BLaER1 treated with 17β-estradiol and CSF1 and Interleukin-3, amounts not matched to agents 10 nM and 100 nM (cell line): ENCODE data around the gene SLC6A20.
A peak's percentile ranks its signal among the peaks of the same experiment; 100 is the strongest.

Source experiments
- H3K27ac ChIP-seq, 11 experiments: shearing (Covaris generic); formaldehyde crosslinking; 2 replicates each; pipeline ENCODE4 v1.8.1; 2022
- H3K27me3 ChIP-seq, 11 experiments: shearing (Covaris generic); formaldehyde crosslinking; 2 replicates each; pipeline ENCODE4 v1.8.1; 2022
- H3K36me3 ChIP-seq, 11 experiments: shearing (Covaris generic); formaldehyde crosslinking; 2 replicates each; pipeline ENCODE4 v1.8.1; 2022
- H3K4me1 ChIP-seq, 10 experiments: shearing (Covaris generic); formaldehyde crosslinking; 2 replicates each; pipeline ENCODE4 v1.8.1; 2022
- H3K4me2 ChIP-seq, 11 experiments: shearing (Covaris generic); formaldehyde crosslinking; 2 replicates each; pipeline ENCODE4 v1.8.1; 2022
- H3K4me3 ChIP-seq, 10 experiments: shearing (Covaris generic); formaldehyde crosslinking; 2 replicates each; pipeline ENCODE4 v1.8.1; 2022
- H3K9ac ChIP-seq, 11 experiments: shearing (Covaris generic); formaldehyde crosslinking; 2 replicates each; pipeline ENCODE4 v1.8.1; 2022
- H3K9me3 ChIP-seq, 11 experiments: shearing (Covaris generic); formaldehyde crosslinking; replicated peaks in 1 of 11; 2 replicates each; pipeline ENCODE4 v1.8.1; 2022
- H4K20me1 ChIP-seq, 11 experiments: shearing (Covaris generic); formaldehyde crosslinking; 2 replicates each; pipeline ENCODE4 v1.8.1; 2022
- Cebpa-rat ChIP-seq, 11 experiments: shearing (Covaris generic); IDR thresholded peaks; 2 replicates each; pipeline ENCODE4 v1.8.1; 2022

SLC6A20 gene

DNA sequence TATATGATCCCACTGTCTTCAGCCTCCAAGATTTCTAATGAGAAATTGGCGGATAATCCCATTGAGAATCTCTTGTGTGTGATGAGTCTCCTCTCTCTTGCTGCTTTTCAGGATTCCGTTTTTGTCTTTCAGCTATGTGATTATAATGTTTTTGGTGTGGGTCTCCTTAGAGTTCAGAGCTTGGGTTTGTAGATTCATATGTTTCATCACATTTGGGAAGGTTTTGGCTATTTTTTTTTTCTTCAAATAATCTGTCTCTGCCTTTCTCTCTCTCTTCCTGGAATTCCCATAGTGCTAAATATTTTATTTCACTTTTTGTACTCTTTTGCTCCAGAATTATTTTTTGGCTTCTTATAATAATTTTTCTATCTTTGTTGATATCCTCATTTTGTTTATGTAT, 66.7 kb downstream of the SLC6A20 start:
- Histone ChIP-seq H4K20me1 (peaks cover 0 to 16% (median 0%) of the 10 kb centered on the region in 11 experiments; a peak in 4 of 22 replicates), H3K9me3 (no peaks in the 10 kb centered on the region), H3K27ac (no peak overlapping the region), H3K36me3 (peaks cover 60 to 96% (median 83%) of the 10 kb centered on the region in 11 experiments), H3K4me2 (no peak overlapping the region), H3K27me3 (no peaks in the 10 kb centered on the region), H3K4me3 (no peak overlapping the region), H3K9ac (no peak overlapping the region), H3K4me1 (peaks cover 0 to 34% (median 8%) of the 10 kb centered on the region in 10 experiments; a peak in 12 of 20 replicates)
- TF ChIP-seq Cebpa-rat (IDR thresholded peaks at IDR 0.05), result no peak

DNA sequence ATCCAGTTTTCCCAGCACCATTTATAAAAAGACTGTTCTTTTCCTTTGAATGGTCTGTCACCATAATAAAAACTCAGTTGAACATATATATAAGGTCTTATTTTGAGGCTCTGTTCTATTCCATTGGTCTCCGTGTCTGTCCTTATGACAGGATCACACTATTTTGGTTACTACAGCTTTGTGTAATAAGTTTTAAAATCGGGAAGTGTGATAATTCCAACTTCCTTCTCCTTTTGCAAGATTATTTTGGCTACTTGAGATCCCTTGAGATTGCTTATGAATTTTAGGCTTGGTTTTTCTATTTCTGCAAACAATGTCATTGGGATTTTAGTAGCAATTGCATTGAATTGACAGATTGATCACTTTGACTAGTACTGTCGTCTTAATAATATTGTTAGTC, 71.4 kb downstream of the SLC6A20 start:
- no peaks in the 10 kb centered on the region for H3K9me3 ChIP-seq
- H3K27ac ChIP-seq, result peak overlapping the region in 3 of 11 experiments; percentile 12 to 18 (median 13); a peak in 5 of 22 replicates
- H4K20me1 ChIP-seq, result peaks cover 0 to 16% (median 0%) of the 10 kb centered on the region in 11 experiments; a peak in 4 of 22 replicates
- H3K9ac ChIP-seq, result no peak overlapping the region
- H3K27me3 ChIP-seq, result no peaks in the 10 kb centered on the region
- peaks cover 0 to 47% (median 8%) of the 10 kb centered on the region in 10 experiments; a peak in 12 of 20 replicates for H3K4me1 ChIP-seq
- H3K36me3 ChIP-seq, result peaks cover 51 to 94% (median 76%) of the 10 kb centered on the region in 11 experiments
- peak overlapping the region in 6 of 11 experiments; percentile 9 to 60 (median 38); a peak in 10 of 22 replicates for H3K4me2 ChIP-seq
- no peak overlapping the region for H3K4me3 ChIP-seq
- TF ChIP-seq Cebpa-rat (IDR thresholded peaks at IDR 0.05), result no peak

DNA sequence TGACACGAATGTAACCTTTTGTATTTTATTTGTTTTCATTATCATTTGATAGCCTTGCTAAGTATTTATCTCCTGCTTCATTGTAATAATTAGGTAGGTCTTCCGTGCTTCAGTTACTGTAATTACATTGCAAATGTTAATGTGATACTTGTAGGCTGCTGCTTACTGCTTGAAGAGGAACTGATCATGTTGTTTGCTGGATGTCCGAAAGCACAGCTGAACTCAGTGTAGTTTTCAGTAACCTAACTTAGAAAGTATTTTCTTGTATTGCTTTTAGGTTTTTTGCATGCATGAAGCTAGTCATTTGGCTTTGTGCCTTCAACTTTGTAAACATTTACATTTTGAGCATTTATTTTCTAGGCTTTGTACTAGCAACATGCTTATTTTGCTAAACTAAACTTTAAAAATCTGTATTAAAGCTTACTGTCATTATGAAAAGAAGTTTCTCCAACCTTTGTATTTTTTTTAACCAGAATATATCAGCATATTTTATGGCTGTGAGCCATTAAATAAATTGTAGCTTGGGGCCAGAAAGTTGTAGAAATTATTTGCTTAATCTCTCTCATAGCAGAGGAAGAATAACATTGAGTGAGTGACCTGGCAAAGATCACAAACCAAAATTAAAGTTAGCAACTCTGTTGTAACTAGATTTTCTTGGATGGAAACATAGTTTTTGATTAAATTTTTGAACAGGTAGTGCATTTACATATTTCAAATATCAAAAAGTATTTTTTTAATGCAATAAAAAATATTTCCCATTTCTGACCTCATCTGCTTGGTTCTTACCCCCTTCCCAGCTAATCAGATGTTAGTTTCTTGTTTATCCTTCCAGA, 76.5 kb downstream of the SLC6A20 start:
- Histone ChIP-seq H3K27ac (no peak overlapping the region), H3K36me3 (peaks cover 71 to 100% (median 78%) of the 10 kb centered on the region in 11 experiments), H3K9ac (no peak overlapping the region), H3K9me3 (no peaks in the 10 kb centered on the region), H3K4me2 (no peak overlapping the region), H3K27me3 (no peaks in the 10 kb centered on the region), H3K4me3 (no peak overlapping the region), H3K4me1 (peaks cover 0 to 16% (median 4%) of the 10 kb centered on the region in 10 experiments; a peak in 12 of 20 replicates), H4K20me1 (peaks cover 0 to 6% (median 0%) of the 10 kb centered on the region in 11 experiments; a peak in 1 of 22 replicates)
- no peak for TF ChIP-seq Cebpa-rat (IDR thresholded peaks at IDR 0.05)

DNA sequence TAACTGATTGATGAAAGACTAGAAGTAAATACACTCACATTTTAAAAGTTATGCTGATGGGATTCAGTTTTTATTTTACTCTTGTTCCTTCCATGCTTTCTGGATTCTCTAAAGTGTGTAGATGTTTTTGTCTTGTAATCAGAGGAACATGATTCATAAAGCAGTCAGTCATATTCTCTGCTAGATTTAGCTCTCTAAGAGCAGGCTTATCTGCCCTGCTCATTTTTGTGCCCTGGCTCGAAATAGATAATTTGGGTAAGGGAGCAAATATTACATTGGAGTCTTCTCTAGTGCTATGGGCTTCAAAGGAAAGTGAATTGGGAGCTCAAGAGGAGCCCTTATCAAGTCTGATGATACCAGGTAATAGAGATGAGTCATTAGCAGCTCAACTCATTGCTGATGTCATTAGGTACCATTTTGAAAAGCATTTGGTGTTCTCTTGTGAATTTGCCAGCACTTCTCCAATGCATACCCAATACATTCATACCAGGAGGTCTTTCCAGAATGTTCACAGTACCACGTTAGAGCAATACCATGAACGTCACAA, 79.5 kb downstream of the SLC6A20 start:
- no peaks in the 10 kb centered on the region for H3K27me3 ChIP-seq
- peaks cover 0 to 5% (median 4%) of the 10 kb centered on the region in 11 experiments; a peak in 6 of 22 replicates for H3K9me3 ChIP-seq
- no peak for TF ChIP-seq Cebpa-rat (IDR thresholded peaks at IDR 0.05)
- no peak overlapping the region for H3K27ac ChIP-seq
- no peak overlapping the region for H3K4me3 ChIP-seq
- peaks cover 71 to 100% (median 83%) of the 10 kb centered on the region in 11 experiments for H3K36me3 ChIP-seq
- H4K20me1 ChIP-seq, result peaks cover 0 to 6% (median 0%) of the 10 kb centered on the region in 11 experiments; a peak in 1 of 22 replicates
- H3K9ac ChIP-seq, result no peak overlapping the region
- H3K4me2 ChIP-seq, result no peak overlapping the region
- H3K4me1 ChIP-seq, result peaks cover 4 to 12% (median 7%) of the 10 kb centered on the region in 10 experiments; a peak in 15 of 20 replicates

DNA sequence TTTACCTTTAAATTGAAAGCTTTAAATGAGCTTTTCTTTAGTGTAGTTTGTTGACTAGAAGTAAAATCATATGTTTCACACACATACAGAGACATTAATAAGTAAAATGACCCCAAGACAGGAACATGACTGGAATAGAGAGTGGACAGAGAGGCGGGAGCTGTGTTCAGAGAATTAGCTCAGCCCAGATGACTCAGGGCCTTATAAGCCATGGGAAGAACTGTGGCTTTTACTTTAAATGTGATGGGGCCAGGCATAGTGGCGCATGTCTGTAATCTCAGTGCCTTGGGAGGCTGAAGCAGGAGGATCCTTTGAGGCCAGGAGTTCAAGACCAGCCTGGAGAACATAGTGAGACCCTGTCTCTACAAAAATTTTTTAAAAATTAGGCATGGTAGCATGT, 80.4 kb downstream of the SLC6A20 start:
- peaks cover 76 to 100% (median 84%) of the 10 kb centered on the region in 11 experiments for H3K36me3 ChIP-seq

DNA sequence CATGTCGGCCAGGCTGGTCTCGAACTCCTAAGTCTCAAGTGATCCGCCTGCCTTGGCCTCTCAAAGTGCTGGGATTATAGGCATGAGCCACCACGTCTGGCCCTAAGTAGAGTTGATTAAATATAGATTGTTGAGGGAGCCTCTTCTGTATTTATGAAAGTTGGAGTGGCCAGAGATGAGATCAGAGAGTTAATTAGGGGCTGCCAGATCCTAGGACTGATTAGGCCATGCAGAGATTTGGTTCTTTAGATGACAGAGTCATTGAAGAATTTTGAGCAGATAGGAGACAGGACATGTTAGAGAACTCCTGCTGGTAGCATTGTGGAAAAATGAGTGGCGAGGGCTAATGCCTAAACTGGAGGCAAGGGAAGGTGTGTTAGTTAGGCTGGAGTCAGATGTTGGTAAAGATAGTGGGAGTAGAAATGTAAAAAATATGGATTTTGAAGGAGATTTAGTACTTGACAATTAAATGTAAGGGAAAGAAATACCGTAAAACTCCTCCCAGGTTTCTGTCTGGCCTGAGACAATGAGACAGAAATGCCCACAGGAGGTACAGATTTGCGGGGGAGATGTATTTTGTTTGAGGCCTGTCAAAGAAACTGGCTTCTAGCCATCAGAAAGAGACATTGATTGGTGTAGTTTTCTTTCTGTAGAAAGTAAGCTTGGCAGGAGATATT, 83.8 kb downstream of the SLC6A20 start:
- Histone ChIP-seq H3K4me3 (no peak overlapping the region), H3K4me1 (peaks cover 12 to 29% (median 20%) of the 10 kb centered on the region in 10 experiments; a peak in 19 of 20 replicates), H4K20me1 (peaks cover 0 to 3% (median 0%) of the 10 kb centered on the region in 11 experiments; a peak in 2 of 22 replicates), H3K9me3 (peaks cover 6 to 29% (median 23%) of the 10 kb centered on the region in 11 experiments; a peak in 20 of 22 replicates), H3K27me3 (no peaks in the 10 kb centered on the region), H3K9ac (no peak overlapping the region), H3K36me3 (peaks cover 85 to 95% (median 90%) of the 10 kb centered on the region in 11 experiments), H3K4me2 (peak overlapping the region; percentile 2 to 50 (median 31); a peak in 12 of 22 replicates), H3K27ac (peak overlapping the region in 4 of 11 experiments; percentile 2 to 19 (median 6); a peak in 2 of 22 replicates)
- TF ChIP-seq Cebpa-rat (IDR thresholded peaks at IDR 0.05), result no peak

More for the DNA sequence above, 80.4 kb downstream of the SLC6A20 start:
- H3K27me3 ChIP-seq, result no peaks in the 10 kb centered on the region
- H3K27ac ChIP-seq, result no peak overlapping the region
- no peak overlapping the region for H3K4me2 ChIP-seq
- no peak overlapping the region for H3K4me3 ChIP-seq
- H4K20me1 ChIP-seq, result peaks cover 0 to 6% (median 0%) of the 10 kb centered on the region in 11 experiments; a peak in 1 of 22 replicates
- H3K4me1 ChIP-seq, result peaks cover 4 to 21% (median 15%) of the 10 kb centered on the region in 10 experiments; a peak in 18 of 20 replicates
- H3K9ac ChIP-seq, result no peak overlapping the region
- TF ChIP-seq Cebpa-rat (IDR thresholded peaks at IDR 0.05), result no peak
- H3K9me3 ChIP-seq, result peaks cover 6 to 14% (median 13%) of the 10 kb centered on the region in 11 experiments; a peak in 20 of 22 replicates

DNA sequence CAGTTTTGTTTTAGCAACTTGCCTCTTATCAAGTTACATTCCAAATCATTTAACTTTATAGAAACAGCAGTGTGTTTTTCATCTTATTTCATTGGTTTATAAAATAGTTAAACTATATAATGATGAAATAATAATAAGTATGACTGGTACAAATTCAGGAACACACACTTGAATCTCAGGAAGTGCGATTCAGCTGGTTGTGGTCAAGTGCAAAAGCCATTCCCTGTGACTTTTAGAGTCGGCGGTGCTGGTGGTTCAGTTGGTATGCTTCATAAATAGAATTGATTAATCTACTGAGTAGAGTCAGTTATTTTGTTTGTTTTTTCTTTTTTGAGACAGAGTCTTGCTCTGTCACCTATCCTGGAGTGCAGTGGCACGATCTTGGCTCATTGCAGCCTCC, 84.4 kb downstream of the SLC6A20 start:
- Histone ChIP-seq H3K27me3 (no peaks in the 10 kb centered on the region), H3K27ac (peak overlapping the region in 4 of 11 experiments; percentile 2 to 19 (median 6); a peak in 2 of 22 replicates), H3K4me2 (peak overlapping the region; percentile 2 to 50 (median 31); a peak in 13 of 22 replicates), H3K36me3 (peaks cover 85 to 95% (median 90%) of the 10 kb centered on the region in 11 experiments), H3K4me3 (no peak overlapping the region), H3K4me1 (peaks cover 12 to 29% (median 20%) of the 10 kb centered on the region in 10 experiments; a peak in 19 of 20 replicates), H4K20me1 (peaks cover 0 to 3% (median 0%) of the 10 kb centered on the region in 11 experiments; a peak in 2 of 22 replicates), H3K9ac (no peak overlapping the region), H3K9me3 (peaks cover 6 to 29% (median 23%) of the 10 kb centered on the region in 11 experiments; a peak in 20 of 22 replicates)
- TF ChIP-seq Cebpa-rat (IDR thresholded peaks at IDR 0.05), result no peak
